Thyroid gland (tissue), 4 donors: ENCODE results near the gene MORC1. TPM values are rescaled to one million over a fixed set of nuclear protein-coding genes. Genes with fewer than 3 reads are reported as not detected.
"Not testable (repeated sequence)": the region's sequence is repeated elsewhere in the genome, so short reads cannot be mapped to it uniquely, and the experiment has no call there.

Source experiments
- DNase-seq, 2 donors: peaks; one replicate each; pipeline ENCODE4 v3.0.0-alpha.2; 2019
- H3K27ac ChIP-seq, 3 donors: fragments of 200-600 bp; sonication (generic); 1 replicate in 2 of 3; 2 replicates in 1 of 3; pipeline ENCODE4 v1.5.1; 2016 to 2019; ENCODE audit warnings: mild to moderate bottlenecking in 1 of 3, moderate library complexity in 1 of 3
- H3K27me3 ChIP-seq: fragments of 200-600 bp; sonication (generic); one replicate; pipeline ENCODE4 v1.5.1; 2019
- H3K36me3 ChIP-seq, 2 donors: fragments of 200-600 bp; sonication (generic); one replicate each; pipeline ENCODE4 v1.5.1; 2016 to 2019
- H3K4me1 ChIP-seq, 2 donors: fragments of 200-600 bp; sonication (generic); one replicate each; pipeline ENCODE4 v1.5.1; 2017 to 2019
- H3K4me3 ChIP-seq, 3 donors: fragments of 200-600 bp; sonication (generic); replicated peaks in 1 of 3; 1 replicate in 2 of 3; 2 replicates in 1 of 3; pipeline ENCODE4 v1.5.1; 2016; ENCODE audit warnings: mild to moderate bottlenecking in 1 of 3
- H3K9me3 ChIP-seq: fragments of 200-600 bp; sonication (generic); one replicate; pipeline ENCODE4 v1.5.1; 2017
- CTCF ChIP-seq, 6 experiments: fragments of 200-600 bp in 3 of 6; fragments of 450-650 bp in 3 of 6; sonication (generic) in 3 of 6; IDR thresholded peaks; one replicate each; pipeline ENCODE4 v1.5.1; 2016 to 2019; ENCODE audit warnings: antibody characterized with exemption in 6 of 6, mild to moderate bottlenecking in 2 of 6, inconsistent platforms in 1 of 6, moderate library complexity in 1 of 6
- POLR2A ChIP-seq, 2 donors: fragments of 450-650 bp; IDR thresholded peaks; one replicate each; pipeline ENCODE4 v1.6.1; 2017; ENCODE audit warnings: antibody characterized with exemption in 2 of 2, mild to moderate bottlenecking in 2 of 2, moderate library complexity in 1 of 2
- WGBS, 2 donors: methylation state at CpG; one replicate each; pipeline ENCODE4 v1.1.5; 2017; 5-methylcytosine and 5-hydroxymethylcytosine counted together
- intact Hi-C: fragments of 100-400 bp; cut with DNase I; formaldehyde crosslinking; loops from one replicate; pipeline ENCODE4 v1.15.1; 2023
- total RNA-seq, 4 donors: library from RNA; depleted of rRNA; stranded (reverse); fragments of >200 nt; gene quantifications; one replicate each; pipeline ENCODE4 v1.2.3, GENCODE V29; 2016

Gene MORC1
- total RNA-seq, 4 donors from 2014 or later = 0.13 TPM; not detected in 3

- intact Hi-C loops = no loop called here
- 89 to 95% methylated on average over 3 of the region's 3 CpGs for WGBS, 2 donors
- Histone ChIP-seq H3K9me3 (no peaks in the 10 kb centered on the region), H3K4me3 (no peak within 1 kb of the TSS), H3K27me3 (no peaks in the 10 kb centered on the region), H3K4me1 (no peaks in the 10 kb centered on the region), H3K27ac (no peak within 1 kb of the TSS), H3K36me3 (no peaks in the 10 kb centered on the region)
- TF ChIP-seq POLR2A (IDR thresholded peaks at IDR 0.05) = no peak
- DNase-seq = no peak
These were observed 18.6 kb upstream of the MORC1 start, which contains the start of gene C3orf85 for GRCh38 chr3:109136523-109136922. C3orf85 (plus strand) TSS chr3:109136719; CDS start chr3:109136848, 129 bp downstream.

GRCh38 chr3:109133474-109133816 lies 15.5 kb upstream of the MORC1 start:
- DNase-seq, intact Hi-C loops, H3K4me3 ChIP-seq, H3K27ac ChIP-seq, H3K27me3 ChIP-seq, H3K4me1 ChIP-seq, H3K36me3 ChIP-seq, H3K9me3 ChIP-seq: not testable (repeated sequence)
- WGBS, 2 donors = 96 to 99% methylated on average over 5 of the region's 5 CpGs

GRCh38 chr3:109132801-109133473 lies 15.0 kb upstream of the MORC1 start:
- intact Hi-C loops = no loop called here
- no peaks in the 10 kb centered on the region for H3K4me1 ChIP-seq
- DNase-seq = no peak
- no peaks in the 10 kb centered on the region for H3K27me3 ChIP-seq
- no peaks in the 10 kb centered on the region for H3K9me3 ChIP-seq
- H3K4me3 ChIP-seq = no peak overlapping the region
- TF ChIP-seq CTCF (IDR thresholded peaks at IDR 0.05) (no peak), POLR2A (IDR thresholded peaks at IDR 0.05) (no peak)
- no peaks in the 10 kb centered on the region for H3K36me3 ChIP-seq
- no peak overlapping the region for H3K27ac ChIP-seq
- WGBS, 2 donors = 89% methylated on average over 5 of the region's 5 CpGs

GRCh38 chr3:109131276-109131675 lies 13.3 kb upstream of the MORC1 start:
- no peak for DNase-seq
- intact Hi-C loops = no loop called here
- 49 to 56% methylated on average over 4 of the region's 4 CpGs for WGBS, 2 donors

GRCh38 chr3:109127553-109127952 lies 9.6 kb upstream of the MORC1 start:
- 95 to 98% methylated on average over 2 of the region's 2 CpGs for WGBS, 2 donors
- Histone ChIP-seq H3K4me1 (no peaks in the 10 kb centered on the region), H3K36me3 (no peaks in the 10 kb centered on the region), H3K9me3 (no peaks in the 10 kb centered on the region), H3K27ac (no peak overlapping the region), H3K27me3 (no peaks in the 10 kb centered on the region), H3K4me3 (no peak overlapping the region)
- no peak for DNase-seq
- intact Hi-C loops = no loop called here
- TF ChIP-seq POLR2A (IDR thresholded peaks at IDR 0.05) = no peak
- TF ChIP-seq CTCF (IDR thresholded peaks at IDR 0.05) = no peak

More at GRCh38 chr3:109131276-109131675, 13.3 kb upstream of the MORC1 start:
- H3K36me3 ChIP-seq = no peaks in the 10 kb centered on the region
- no peak overlapping the region for H3K4me3 ChIP-seq
- H3K27me3 ChIP-seq = no peaks in the 10 kb centered on the region
- no peak for TF ChIP-seq CTCF (IDR thresholded peaks at IDR 0.05)
- TF ChIP-seq POLR2A (IDR thresholded peaks at IDR 0.05) = no peak
- no peaks in the 10 kb centered on the region for H3K9me3 ChIP-seq
- H3K27ac ChIP-seq = no peak overlapping the region
- H3K4me1 ChIP-seq = no peaks in the 10 kb centered on the region

GRCh38 chr3:109125902-109126301 lies 8.0 kb upstream of the MORC1 start:
- no peaks in the 10 kb centered on the region for H3K27me3 ChIP-seq
- intact Hi-C loops = no loop called here
- H3K4me3 ChIP-seq = no peak overlapping the region
- H3K9me3 ChIP-seq = no peaks in the 10 kb centered on the region
- no peaks in the 10 kb centered on the region for H3K36me3 ChIP-seq
- no peak for DNase-seq
- TF ChIP-seq CTCF (IDR thresholded peaks at IDR 0.05) (no peak), POLR2A (IDR thresholded peaks at IDR 0.05) (no peak)
- H3K4me1 ChIP-seq = no peaks in the 10 kb centered on the region
- H3K27ac ChIP-seq = no peak overlapping the region
